Fibroblast of lung (primary cell): Measurements from ENCODE around the gene NR4A1. TPM values are rescaled to one million over a fixed set of nuclear protein-coding genes. Genes with fewer than 3 reads are reported as not detected.

Source experiments
- DNase-seq, 2 donors: peaks; one replicate each; pipeline versions ENCODE4 v3.0.0 to v3.0.0-alpha.2; 2010; ENCODE audit warnings: low read depth in 2 of 2
- H2AFZ ChIP-seq: 2 replicates; pipeline ENCODE4 v1.5.1; 2012; ENCODE audit warnings: low read length, control low read depth, inconsistent platforms
- H3K27ac ChIP-seq: 2 replicates; pipeline ENCODE4 v1.5.1; 2011; ENCODE audit warnings: low read length, control low read depth; ENCODE audit not compliant: insufficient read depth
- H3K27me3 ChIP-seq: 2 replicates; pipeline ENCODE4 v1.5.1; 2011; ENCODE audit warnings: mild to moderate bottlenecking, low read length; ENCODE audit not compliant: control insufficient read depth, insufficient read depth
- H3K36me3 ChIP-seq: 2 replicates; pipeline ENCODE4 v1.5.1; 2011; ENCODE audit warnings: low read length; ENCODE audit not compliant: control insufficient read depth, insufficient read depth
- H3K4me1 ChIP-seq: 2 replicates; pipeline ENCODE4 v1.5.1; 2011; ENCODE audit warnings: low read length; ENCODE audit not compliant: control insufficient read depth, insufficient read depth; ENCODE audit errors: extremely low read depth
- H3K4me2 ChIP-seq: 2 replicates; pipeline ENCODE4 v1.5.1; 2011; ENCODE audit warnings: low read length, control low read depth; ENCODE audit not compliant: insufficient read depth; ENCODE audit errors: extremely low read depth
- H3K4me3 ChIP-seq, 4 experiments: fragments of 200-600 bp in 1 of 4; sonication (generic) in 1 of 4; replicated peaks in 1 of 4; 2 replicates each; pipeline ENCODE4 v1.5.1; 2011 to 2016; ENCODE audit warnings: low read length in 4 of 4, low read depth in 3 of 4, mild to moderate bottlenecking in 3 of 4, control low read depth in 2 of 4, inconsistent platforms in 1 of 4, mixed read lengths in 1 of 4; ENCODE audit not compliant: insufficient read depth in 1 of 4; ENCODE audit errors: control extremely low read depth in 1 of 4
- H3K79me2 ChIP-seq: 2 replicates; pipeline ENCODE4 v1.5.1; 2012; ENCODE audit warnings: mild to moderate bottlenecking, low read length, inconsistent platforms; ENCODE audit not compliant: control insufficient read depth, insufficient read depth
- H3K9ac ChIP-seq: 2 replicates; pipeline ENCODE4 v1.5.1; 2011; ENCODE audit warnings: mild to moderate bottlenecking, low read length, control low read depth; ENCODE audit not compliant: insufficient read depth
- H3K9me3 ChIP-seq: 2 replicates; pipeline ENCODE4 v1.5.1; 2012; ENCODE audit warnings: low read depth, low read length; ENCODE audit not compliant: control insufficient read depth, insufficient read depth
- H4K20me1 ChIP-seq: 2 replicates; pipeline ENCODE4 v1.5.1; 2011; ENCODE audit warnings: low read length; ENCODE audit not compliant: control insufficient read depth, insufficient read depth; ENCODE audit errors: extremely low read depth
- CTCF ChIP-seq, 2 donors: IDR thresholded peaks in 1 of 2; conservative IDR thresholded peaks in 1 of 2; 1 replicate in 1 of 2; 2 replicates in 1 of 2; pipeline ENCODE4 v1.5.1; 2011 to 2012; ENCODE audit warnings: low read length in 2 of 2, control low read depth in 1 of 2, inconsistent platforms in 1 of 2, low read depth in 1 of 2, mild to moderate bottlenecking in 1 of 2
- EZH2 ChIP-seq: IDR thresholded peaks from 2 replicates; pipeline ENCODE4 v1.5.1; 2012; ENCODE audit warnings: low read length, control low read depth, mild to moderate bottlenecking; ENCODE audit errors: missing control alignments
- polyA plus RNA-seq, 2 donors: library from polyadenylated mRNA; depleted of rRNA in 1 of 2; stranded (reverse) in 1 of 2; unstranded in 1 of 2; fragments of >200 nt; gene quantifications; 2 replicates each; pipeline ENCODE4 v1.2.1, GENCODE V29; 2011 to 2012; ENCODE audit warnings: missing spikeins in 1 of 2
- total RNA-seq: library from RNA; depleted of rRNA; stranded (reverse); fragments of >200 nt; gene quantifications from 2 replicates; pipeline ENCODE4 v1.2.1, GENCODE V29; 2014

The NR4A1 gene
- total and polyA plus RNA-seq, 2 donors (not counting 1 experiment from before 2014, with no cell fraction given) = 3.8 to 4.1 TPM

GRCh38 chr12:52004042-52004648 is 47.1 kb upstream of the NR4A1 start:
- Histone ChIP-seq H3K4me2 (no peak overlapping the region), H3K27ac (no peak overlapping the region), H3K79me2 (no peaks in the 10 kb centered on the region), H3K36me3 (no peaks in the 10 kb centered on the region), H3K27me3 (peaks cover 16% of the 10 kb centered on the region), H3K4me3 (no peak overlapping the region), H3K4me1 (no peaks in the 10 kb centered on the region), H3K9ac (no peak overlapping the region), H4K20me1 (no peaks in the 10 kb centered on the region), H3K9me3 (no peaks in the 10 kb centered on the region), H2AFZ (no peak overlapping the region)
- peak; percentile 73 to 80 for TF ChIP-seq CTCF (conservative IDR thresholded peaks at IDR 0.05 in 1 of 2, IDR thresholded peaks at IDR 0.05 in 1 of 2; ENCODE audit: low read depth in 1 of 2, low read length in 2 of 2)
- no peak for TF ChIP-seq EZH2
- peak; percentile 39 to 70 for DNase-seq

DNA sequence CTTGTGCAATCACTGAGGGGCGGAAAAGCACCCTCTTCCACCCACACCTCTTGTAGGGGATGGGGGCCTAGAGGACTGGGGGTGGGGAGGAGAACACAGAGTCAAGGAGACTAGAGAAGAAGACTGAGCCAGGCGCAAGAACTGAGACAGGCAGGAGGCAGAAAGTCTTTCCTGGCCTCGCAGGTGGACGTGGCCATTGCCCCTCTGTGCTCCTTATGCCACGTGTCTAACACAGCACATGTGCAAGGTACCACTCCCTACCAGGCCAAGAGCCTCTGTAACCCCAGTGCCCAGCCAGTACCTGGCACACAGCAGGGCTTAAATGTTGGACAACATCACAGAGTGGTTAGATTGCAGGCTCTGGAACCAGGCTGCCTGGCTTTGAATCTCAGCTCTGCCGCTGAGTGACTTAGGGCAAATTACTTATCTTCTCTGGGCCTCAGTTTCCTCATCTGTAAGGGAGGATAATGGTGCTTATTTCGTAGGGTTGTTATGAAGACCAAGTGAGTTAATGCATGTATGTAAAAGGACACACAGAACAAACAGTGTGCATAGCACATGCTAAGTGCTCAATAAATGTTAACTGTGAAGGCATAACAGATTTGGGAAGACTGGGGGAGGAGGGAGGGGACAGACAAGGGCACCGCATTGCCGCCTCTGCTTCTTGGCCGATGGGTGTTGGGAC is 45.9 kb upstream of the NR4A1 start:
- no peak overlapping the region for H2AFZ ChIP-seq
- no peaks in the 10 kb centered on the region for H4K20me1 ChIP-seq
- H3K4me2 ChIP-seq = no peak overlapping the region
- H3K36me3 ChIP-seq = no peaks in the 10 kb centered on the region
- no peak overlapping the region for H3K27ac ChIP-seq
- H3K4me3 ChIP-seq = no peak overlapping the region
- no peaks in the 10 kb centered on the region for H3K79me2 ChIP-seq
- TF ChIP-seq CTCF (conservative IDR thresholded peaks at IDR 0.05 in 1 of 2, IDR thresholded peaks at IDR 0.05 in 1 of 2; ENCODE audit: low read depth in 1 of 2, low read length in 2 of 2) = no peak
- no peak for TF ChIP-seq EZH2
- H3K4me1 ChIP-seq = peaks cover 4% of the 10 kb centered on the region
- H3K27me3 ChIP-seq = peaks cover 16% of the 10 kb centered on the region
- H3K9ac ChIP-seq = no peak overlapping the region
- DNase-seq = no peak
- no peaks in the 10 kb centered on the region for H3K9me3 ChIP-seq

DNA sequence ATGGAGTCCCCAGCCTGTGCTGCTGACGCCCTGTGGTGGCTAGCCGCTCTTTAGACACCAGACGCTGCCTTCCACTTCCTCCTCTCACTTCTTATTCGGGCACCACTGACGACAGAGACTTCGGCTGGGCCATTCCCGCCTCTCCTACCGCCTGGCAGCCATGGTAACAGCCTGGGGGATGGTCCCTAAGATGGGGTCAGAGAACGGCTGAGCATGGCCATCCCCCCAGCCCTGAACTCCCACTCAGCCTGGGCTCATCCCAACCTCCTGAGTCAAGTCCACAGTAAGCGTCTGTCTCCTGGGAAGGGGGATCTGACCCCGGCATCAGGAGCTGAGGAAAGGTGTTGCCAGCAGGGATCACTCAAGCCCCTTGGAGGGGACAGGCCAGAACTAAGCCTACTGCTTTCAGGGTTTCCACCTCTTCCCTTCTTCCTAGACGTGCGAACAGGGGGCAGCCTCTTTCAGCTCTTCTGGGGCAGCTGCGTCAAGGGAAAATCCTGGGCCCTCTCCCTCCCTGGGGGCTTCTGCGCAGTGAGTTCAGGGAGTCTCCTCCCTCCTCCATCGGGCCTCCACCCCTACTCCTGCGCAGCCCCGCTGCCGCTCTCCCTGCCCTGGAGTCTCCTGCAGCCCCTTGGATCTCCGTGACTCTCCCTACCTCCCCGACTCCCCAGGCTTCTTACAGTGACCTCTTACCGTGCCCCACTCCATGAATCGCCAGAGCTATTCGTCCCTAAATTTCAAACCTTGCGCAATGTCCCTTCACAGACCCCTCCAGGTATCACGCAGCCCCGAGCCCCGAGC is 45.1 kb upstream of the NR4A1 start:
- Histone ChIP-seq H3K9ac (no peak overlapping the region), H3K79me2 (no peaks in the 10 kb centered on the region), H2AFZ (no peak overlapping the region), H3K4me1 (peaks cover 7% of the 10 kb centered on the region), H3K4me2 (no peak overlapping the region), H3K9me3 (no peaks in the 10 kb centered on the region), H3K27ac (no peak overlapping the region), H4K20me1 (no peaks in the 10 kb centered on the region), H3K4me3 (peak overlapping the region in 2 of 4 experiments; percentile 28 to 80), H3K36me3 (no peaks in the 10 kb centered on the region), H3K27me3 (peaks cover 16% of the 10 kb centered on the region)
- TF ChIP-seq CTCF (conservative IDR thresholded peaks at IDR 0.05 in 1 of 2, IDR thresholded peaks at IDR 0.05 in 1 of 2; ENCODE audit: low read depth in 1 of 2, low read length in 2 of 2) (no peak), EZH2 (peak; percentile 82)
- DNase-seq = no peak
